ENCODE data around the gene COL28A1.

Gene COL28A1

DNA sequence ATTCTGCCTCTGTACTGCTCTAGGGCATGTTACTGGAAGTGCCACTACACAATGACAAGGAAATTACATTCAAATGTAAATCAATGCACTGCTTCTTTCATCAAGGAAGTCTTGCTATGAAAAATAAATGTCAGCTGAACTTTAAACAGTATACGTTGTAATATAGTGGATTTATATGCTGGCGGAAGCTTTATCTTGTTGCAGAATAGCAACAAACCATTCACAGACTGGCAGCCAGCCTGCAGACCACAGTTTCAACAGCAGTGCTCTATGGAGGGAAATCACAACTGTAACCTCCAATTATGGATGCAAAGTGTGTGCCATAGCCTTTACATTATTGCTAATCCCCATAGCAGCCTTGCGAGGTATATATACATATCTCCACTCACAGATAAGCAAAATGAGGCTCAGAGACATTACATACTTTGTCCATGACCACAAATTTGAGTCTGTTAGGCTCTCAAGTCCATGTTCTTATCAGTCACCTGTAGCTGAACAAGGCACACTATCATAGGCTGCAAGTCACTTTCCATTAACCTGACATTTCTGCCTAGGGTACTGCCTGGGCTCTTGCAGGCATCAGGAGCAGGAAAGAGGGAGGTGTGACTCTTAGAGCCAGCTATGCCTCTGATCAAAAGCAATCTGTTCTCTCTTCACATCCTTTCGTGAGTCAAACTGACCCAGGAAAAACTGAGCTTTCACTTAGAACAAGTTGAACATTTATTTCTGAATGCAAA is 22.6 kb downstream of the COL28A1 start:
- DNase-seq (ENCODE audit: insufficient read length, low spot score), result no peak
- FAIRE-seq, result no peak
- TF ChIP-seq POLR2AphosphoS5 (IDR thresholded peaks at IDR 0.05; ENCODE audit: low read depth, low read length) (no peak), PAX5 (IDR thresholded peaks at IDR 0.05; ENCODE audit: insufficient read depth, low read length, severe bottlenecking) (no peak), SPI1 (IDR thresholded peaks at IDR 0.05; ENCODE audit: low read depth, low read length) (no peak), POU2F2 (IDR thresholded peaks at IDR 0.05; ENCODE audit: low read depth, low read length) (no peak), POLR2A (IDR thresholded peaks at IDR 0.05; ENCODE audit: low read depth, low read length) (no peak), TAF1 (IDR thresholded peaks at IDR 0.05; ENCODE audit: low read depth, low read length) (no peak)

DNA sequence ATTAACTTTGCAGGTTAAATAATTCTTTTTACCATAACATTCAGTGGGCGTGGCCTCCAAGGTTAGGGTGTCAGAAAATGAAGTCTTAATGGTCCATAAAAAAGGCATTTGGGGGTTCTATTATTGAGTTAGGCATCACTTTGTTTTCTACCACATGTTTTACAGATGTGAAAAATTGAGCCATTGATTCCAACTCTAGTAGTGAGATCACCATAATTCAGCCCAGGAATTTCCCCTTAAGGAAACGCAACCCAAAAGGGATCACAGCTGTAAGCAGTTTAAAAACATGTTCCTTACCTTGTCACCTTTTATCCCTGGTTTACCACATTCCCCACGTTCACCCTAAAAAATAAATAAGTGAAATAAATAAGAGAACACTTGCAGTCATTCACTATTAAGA is 24.9 kb downstream of the COL28A1 start:
- FAIRE-seq (no peak), DNase-seq (ENCODE audit: insufficient read length, low spot score) (no peak)
- TF ChIP-seq POLR2AphosphoS5 (IDR thresholded peaks at IDR 0.05; ENCODE audit: low read depth, low read length), result no peak
- TF ChIP-seq POU2F2 (IDR thresholded peaks at IDR 0.05; ENCODE audit: low read depth, low read length), result no peak
- no peak for TF ChIP-seq POLR2A (IDR thresholded peaks at IDR 0.05; ENCODE audit: low read depth, low read length)
- TF ChIP-seq SPI1 (IDR thresholded peaks at IDR 0.05; ENCODE audit: low read depth, low read length), result no peak
- TF ChIP-seq PAX5 (IDR thresholded peaks at IDR 0.05; ENCODE audit: insufficient read depth, low read length, severe bottlenecking), result no peak

DNA sequence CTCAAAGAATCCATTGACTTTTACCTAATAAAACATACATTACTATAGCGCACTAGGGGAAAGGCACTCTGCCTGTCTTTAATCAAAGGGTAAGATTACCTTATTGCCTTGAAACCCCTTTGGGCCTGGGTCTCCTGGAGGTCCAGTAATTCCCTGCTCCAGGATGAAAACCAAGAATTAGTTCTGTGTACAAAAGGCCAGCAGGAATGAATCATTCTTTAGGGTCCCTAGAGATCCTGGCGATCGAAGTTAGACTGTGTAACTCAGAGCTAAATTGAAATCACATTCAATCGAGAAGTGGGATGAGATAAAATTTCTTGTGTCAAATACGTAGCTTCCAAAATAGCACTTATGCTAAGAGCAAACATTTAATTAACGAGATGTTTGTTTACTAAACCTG is 29.8 kb downstream of the COL28A1 start:
- TF ChIP-seq POU2F2 (IDR thresholded peaks at IDR 0.05; ENCODE audit: low read depth, low read length), result no peak
- no peak for TF ChIP-seq TAF1 (IDR thresholded peaks at IDR 0.05; ENCODE audit: low read depth, low read length)
- no peak for TF ChIP-seq POLR2AphosphoS5 (IDR thresholded peaks at IDR 0.05; ENCODE audit: low read depth, low read length)
- no peak for TF ChIP-seq PAX5 (IDR thresholded peaks at IDR 0.05; ENCODE audit: insufficient read depth, low read length, severe bottlenecking)
- TF ChIP-seq POLR2A (IDR thresholded peaks at IDR 0.05; ENCODE audit: low read depth, low read length), result no peak
- TF ChIP-seq SPI1 (IDR thresholded peaks at IDR 0.05; ENCODE audit: low read depth, low read length), result no peak
- FAIRE-seq (no peak), DNase-seq (ENCODE audit: insufficient read length, low spot score) (no peak)

DNA sequence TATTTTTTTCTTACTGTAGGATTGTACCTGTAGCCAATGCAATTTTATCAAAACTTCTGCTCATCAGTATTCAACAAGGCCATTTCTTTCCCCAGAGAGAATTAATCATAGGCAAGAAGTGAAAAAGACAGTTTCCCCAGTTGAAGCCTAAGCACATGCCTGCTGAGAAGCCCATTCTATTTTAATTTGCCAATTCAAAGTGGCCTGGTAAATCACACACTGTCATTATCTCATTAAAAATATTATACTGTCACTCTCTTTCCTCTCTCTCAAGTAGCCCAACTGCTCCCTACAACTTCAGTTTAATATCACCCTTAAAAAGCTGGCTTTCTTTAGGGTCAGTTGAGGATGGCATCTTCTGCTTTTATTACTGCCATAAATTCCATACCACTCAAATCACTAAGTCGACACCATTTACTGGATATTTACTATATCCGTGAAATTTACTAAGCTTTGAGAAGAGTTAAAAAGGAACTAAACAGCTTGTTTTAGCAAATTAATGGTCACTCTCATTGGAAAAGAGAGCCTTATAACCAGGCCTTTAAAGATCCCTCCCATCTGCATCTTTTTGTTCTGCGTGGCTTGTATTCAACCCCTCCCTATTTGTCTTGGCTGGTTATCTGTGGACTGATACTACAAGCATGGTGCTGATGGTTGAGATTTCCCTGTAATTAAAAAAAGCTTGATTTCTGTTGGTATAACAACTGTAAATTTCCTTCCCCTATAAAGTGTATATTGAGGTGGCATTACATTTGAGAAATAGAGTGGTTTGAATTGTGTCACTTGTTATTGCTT is 30.6 kb downstream of the COL28A1 start:
- DNase-seq (ENCODE audit: insufficient read length, low spot score) (no peak), FAIRE-seq (no peak)
- TF ChIP-seq POLR2AphosphoS5 (IDR thresholded peaks at IDR 0.05; ENCODE audit: low read depth, low read length), result no peak
- TF ChIP-seq SPI1 (IDR thresholded peaks at IDR 0.05; ENCODE audit: low read depth, low read length), result no peak
- no peak for TF ChIP-seq POU2F2 (IDR thresholded peaks at IDR 0.05; ENCODE audit: low read depth, low read length)
- no peak for TF ChIP-seq PAX5 (IDR thresholded peaks at IDR 0.05; ENCODE audit: insufficient read depth, low read length, severe bottlenecking)

DNA sequence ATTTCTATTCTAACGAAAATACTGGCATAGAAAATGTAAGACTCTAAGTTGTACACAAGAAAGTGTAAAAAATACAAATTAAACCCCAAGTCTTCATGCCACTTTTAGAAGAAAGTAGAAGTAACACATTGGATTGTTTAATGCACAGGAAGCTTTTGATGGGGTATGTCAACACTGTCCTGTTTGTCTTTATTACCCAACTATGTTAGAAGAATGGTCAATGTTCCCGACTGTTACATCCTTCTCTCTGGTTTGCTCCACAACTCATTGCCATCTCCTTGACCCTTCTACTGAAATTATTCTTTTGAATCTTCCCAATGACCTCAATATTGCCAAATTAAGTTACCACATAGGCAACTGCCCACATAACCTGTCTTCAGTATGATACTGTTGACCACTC is 35.8 kb downstream of the COL28A1 start:
- FAIRE-seq (no peak), DNase-seq (ENCODE audit: insufficient read length, low spot score) (no peak)
- TF ChIP-seq POU2F2 (IDR thresholded peaks at IDR 0.05; ENCODE audit: low read depth, low read length) (no peak), TAF1 (IDR thresholded peaks at IDR 0.05; ENCODE audit: low read depth, low read length) (no peak), POLR2AphosphoS5 (IDR thresholded peaks at IDR 0.05; ENCODE audit: low read depth, low read length) (no peak), PAX5 (IDR thresholded peaks at IDR 0.05; ENCODE audit: insufficient read depth, low read length, severe bottlenecking) (no peak), SPI1 (IDR thresholded peaks at IDR 0.05; ENCODE audit: low read depth, low read length) (no peak), POLR2A (IDR thresholded peaks at IDR 0.05; ENCODE audit: low read depth, low read length) (no peak)

DNA sequence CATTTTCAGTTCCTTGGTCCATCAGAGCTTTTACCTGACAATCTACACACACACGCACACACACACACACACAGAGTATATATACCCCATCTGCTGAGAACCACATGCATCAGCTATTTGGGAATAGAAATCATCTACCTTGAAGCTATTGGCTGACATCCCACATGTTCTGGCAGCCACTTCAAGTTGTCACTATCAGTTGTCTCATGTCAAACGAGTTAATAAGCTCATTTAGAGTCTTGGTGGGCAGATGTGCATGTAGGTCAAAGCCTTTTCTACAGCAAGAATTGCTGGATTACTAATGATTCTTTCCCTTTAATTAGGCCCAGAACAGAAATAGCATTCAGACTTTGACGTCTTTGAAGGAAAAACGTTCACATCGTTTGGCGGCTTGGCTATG is 36.8 kb downstream of the COL28A1 start:
- no peak for DNase-seq (ENCODE audit: insufficient read length, low spot score)
- FAIRE-seq, result no peak
- TF ChIP-seq TAF1 (IDR thresholded peaks at IDR 0.05; ENCODE audit: low read depth, low read length) (no peak), PAX5 (IDR thresholded peaks at IDR 0.05; ENCODE audit: insufficient read depth, low read length, severe bottlenecking) (no peak), POLR2A (IDR thresholded peaks at IDR 0.05; ENCODE audit: low read depth, low read length) (no peak), SPI1 (IDR thresholded peaks at IDR 0.05; ENCODE audit: low read depth, low read length) (no peak), POLR2AphosphoS5 (IDR thresholded peaks at IDR 0.05; ENCODE audit: low read depth, low read length) (no peak)

DNA sequence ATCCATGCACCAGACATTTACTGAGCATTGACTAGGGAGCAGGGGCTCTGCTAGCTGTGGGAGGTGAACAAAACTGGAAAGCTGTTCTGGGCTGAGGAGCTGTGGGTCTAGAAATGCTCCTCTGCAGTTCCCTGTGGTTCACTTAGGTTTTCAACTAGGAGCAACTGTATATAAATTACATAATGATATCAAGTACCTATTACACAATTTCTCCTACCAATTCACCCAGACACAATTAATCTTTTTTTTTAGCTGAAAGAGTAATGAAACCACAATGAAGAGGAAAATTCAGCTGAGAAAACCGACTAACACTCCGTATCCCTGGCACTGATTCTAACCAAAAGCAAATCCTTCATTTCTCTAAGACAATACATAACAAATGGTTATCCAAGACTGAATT is 39.4 kb downstream of the COL28A1 start:
- FAIRE-seq, result no peak
- TF ChIP-seq TAF1 (IDR thresholded peaks at IDR 0.05; ENCODE audit: low read depth, low read length), result no peak
- no peak for DNase-seq (ENCODE audit: insufficient read length, low spot score)

DNA sequence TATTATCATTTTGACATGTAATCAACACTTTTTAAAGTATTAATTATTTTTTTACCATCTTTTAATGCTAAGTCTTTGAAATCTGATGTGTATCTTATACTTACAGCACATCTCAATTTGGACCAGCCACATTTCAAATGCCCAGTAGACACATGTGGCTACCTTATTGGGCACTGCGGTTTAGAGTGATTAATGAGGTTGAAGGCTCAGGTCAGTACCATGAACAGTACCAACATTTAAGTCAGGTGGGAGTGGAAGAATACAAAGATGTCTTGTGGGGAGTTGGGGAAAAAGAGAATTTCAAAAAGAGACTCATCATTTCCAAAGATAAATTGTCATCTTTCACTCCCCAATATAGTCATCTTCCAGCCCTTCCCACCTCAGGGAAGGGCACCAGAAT is 40.5 kb downstream of the COL28A1 start:
- DNase-seq (ENCODE audit: insufficient read length, low spot score), result no peak
- TF ChIP-seq POU2F2 (IDR thresholded peaks at IDR 0.05; ENCODE audit: low read depth, low read length) (no peak), PAX5 (IDR thresholded peaks at IDR 0.05; ENCODE audit: insufficient read depth, low read length, severe bottlenecking) (no peak)
- FAIRE-seq, result no peak

DNA sequence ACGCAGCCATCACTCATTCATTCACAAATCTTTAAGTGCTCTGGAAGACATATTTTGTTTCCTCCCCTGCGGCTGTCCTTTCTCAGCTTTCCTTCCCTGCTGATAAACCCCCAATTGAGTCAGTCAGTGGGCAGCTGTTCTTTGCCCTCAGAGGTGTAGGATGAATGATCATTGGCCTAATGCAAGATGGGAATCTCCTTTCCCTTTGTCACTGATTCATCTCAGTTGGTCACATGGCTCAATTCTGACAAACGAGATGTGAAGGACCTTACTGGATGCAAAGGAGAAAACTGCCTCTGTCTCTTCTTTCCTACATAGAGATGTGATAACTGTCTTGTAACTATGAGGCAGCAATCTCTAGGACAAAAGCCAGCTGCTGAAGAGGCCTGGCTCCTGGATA is 44.6 kb downstream of the COL28A1 start:
- no peak for DNase-seq (ENCODE audit: insufficient read length, low spot score)
- FAIRE-seq, result no peak
- TF ChIP-seq PAX5 (IDR thresholded peaks at IDR 0.05; ENCODE audit: insufficient read depth, low read length, severe bottlenecking) (no peak), POLR2A (IDR thresholded peaks at IDR 0.05; ENCODE audit: low read depth, low read length) (no peak), SPI1 (IDR thresholded peaks at IDR 0.05; ENCODE audit: low read depth, low read length) (no peak)

DNA sequence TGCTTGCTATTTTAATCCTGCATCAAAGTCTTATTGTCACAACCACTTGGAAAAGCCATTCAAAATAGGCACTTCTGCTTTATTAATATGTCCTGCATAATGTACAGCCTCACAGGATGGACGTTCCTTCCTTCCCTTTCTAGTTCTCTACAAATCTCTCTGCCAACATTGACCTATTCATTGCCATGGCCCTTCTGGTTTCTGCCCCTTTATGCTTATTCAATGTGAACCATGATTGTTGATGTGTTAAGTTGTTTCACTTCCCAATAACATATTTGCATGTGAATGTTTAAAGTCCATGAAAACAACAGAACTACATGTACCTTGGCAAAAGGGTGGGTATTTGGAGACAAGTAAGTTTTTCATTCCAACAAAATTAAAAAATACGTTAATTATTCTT is 45.7 kb downstream of the COL28A1 start:
- no peak for TF ChIP-seq POLR2AphosphoS5 (IDR thresholded peaks at IDR 0.05; ENCODE audit: low read depth, low read length)
- peak; percentile 22; the same call in 1 of the 2 replicates for TF ChIP-seq SPI1 (IDR thresholded peaks at IDR 0.05; ENCODE audit: low read depth, low read length)
- FAIRE-seq (peak; percentile 52), DNase-seq (ENCODE audit: insufficient read length, low spot score) (no peak)

Data from GM12891 (cell line).